LoVo (cell line): ENCODE measurements around the gene PPHLN1.
"Not testable (repeated sequence)": the region's sequence is repeated elsewhere in the genome, so short reads cannot be mapped to it uniquely, and the experiment has no call there.

ENCODE experiments used
- DNase-seq: peaks from one replicate; pipeline ENCODE4 v3.0.0-alpha.2; 2016; ENCODE audit warnings: low spot score

The PPHLN1 gene

DNA sequence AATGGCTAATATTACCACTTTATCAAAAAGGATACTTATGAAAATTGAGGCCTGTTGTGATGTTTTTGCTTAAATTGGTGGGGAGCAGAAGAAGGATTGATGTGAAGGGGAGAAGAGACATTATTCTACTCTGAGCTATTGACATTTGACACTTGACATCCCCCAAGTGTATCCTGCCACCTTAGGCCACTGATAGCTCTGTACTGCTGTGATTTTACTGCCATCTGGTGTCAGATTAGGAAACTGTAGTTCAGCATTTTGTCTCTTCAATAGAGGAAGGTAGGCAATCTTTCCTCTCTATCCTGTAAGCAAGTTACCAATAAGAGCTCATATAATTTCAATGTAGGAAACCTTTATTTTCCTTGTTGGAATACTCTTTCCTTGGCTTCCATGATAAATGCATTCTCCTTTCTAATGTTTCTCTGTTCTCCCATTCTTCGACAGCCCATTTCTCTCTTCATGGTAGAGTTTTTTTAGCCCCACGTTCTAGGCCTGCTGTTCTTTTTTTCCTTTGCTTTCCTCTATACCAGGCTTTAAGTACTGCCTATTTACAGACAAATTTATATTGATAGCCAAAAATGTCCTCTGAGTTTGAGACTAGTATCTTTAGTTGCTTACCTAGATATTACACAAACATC is 46.3 kb downstream of the PPHLN1 start:
- DNase-seq: peak; percentile 52

DNA sequence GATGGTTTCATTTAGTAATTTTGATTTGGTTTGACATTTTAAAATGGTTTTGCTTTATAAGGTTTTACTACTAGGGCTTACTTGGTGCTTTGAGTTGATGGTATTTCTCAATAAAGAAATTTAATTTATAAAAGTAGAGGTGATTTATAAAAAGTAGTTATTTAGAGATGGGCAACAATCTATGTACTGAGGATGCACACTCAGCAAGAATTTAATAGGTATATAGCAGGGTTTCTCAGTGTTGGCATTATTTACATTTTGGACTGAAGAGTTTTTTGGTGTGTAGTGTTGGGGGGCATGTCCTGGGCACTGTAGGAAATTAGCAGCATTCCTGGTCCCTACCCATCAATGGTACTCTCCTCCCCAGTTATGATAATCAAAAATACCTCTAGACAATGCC is 47.7 kb downstream of the PPHLN1 start:
- no peak for DNase-seq

DNA sequence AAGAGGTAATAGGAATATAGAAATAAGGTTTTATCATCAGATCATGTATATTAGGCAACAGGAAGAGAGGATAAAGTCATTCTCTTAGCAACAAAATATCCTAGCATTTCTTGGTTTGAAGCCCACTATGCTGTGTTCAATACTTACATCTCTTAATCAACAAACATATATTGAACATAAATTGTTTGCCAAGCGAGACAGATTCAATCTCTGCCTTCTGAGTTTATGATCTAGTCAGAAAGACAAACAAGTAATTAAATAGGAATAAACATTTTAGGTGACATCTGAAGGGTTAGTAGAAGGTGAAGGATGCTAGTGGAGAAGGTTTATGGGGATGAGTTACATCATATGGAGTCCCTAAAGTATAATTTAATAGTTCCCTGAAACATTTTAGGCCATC is 54.8 kb downstream of the PPHLN1 start:
- DNase-seq: no peak

DNA sequence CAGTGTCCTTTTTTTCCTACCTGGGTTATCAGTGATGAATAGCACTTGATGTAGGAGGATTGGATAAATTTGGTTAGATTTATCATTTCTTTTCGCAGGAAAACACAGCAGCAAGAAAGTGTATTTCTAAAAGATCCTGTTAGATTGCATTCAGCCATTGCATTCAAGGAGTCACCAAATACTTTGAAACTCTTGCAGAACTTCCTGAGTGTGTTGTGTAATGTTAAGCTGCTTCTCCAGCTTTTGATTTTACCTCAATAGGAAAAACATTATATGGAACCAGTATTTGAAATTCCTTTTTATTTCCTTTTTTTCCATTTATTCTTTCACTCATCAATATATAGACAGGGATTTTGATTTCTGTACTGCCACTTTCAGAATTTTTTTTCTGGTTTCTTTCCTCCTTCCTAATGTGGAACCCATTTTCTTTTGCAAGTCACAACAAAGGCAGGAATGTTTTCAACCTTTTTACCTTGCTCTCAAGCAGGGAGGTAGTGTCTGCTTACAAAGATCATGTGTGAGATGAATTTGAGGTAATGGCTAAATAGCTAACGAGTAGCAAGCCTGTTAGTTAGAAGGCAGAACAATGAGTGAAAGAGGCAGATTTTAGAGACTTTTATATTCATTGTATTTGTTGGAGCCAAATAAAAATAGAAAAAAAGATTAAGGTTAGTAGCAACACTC is 56.2 kb downstream of the PPHLN1 start:
- DNase-seq: no peak

DNA sequence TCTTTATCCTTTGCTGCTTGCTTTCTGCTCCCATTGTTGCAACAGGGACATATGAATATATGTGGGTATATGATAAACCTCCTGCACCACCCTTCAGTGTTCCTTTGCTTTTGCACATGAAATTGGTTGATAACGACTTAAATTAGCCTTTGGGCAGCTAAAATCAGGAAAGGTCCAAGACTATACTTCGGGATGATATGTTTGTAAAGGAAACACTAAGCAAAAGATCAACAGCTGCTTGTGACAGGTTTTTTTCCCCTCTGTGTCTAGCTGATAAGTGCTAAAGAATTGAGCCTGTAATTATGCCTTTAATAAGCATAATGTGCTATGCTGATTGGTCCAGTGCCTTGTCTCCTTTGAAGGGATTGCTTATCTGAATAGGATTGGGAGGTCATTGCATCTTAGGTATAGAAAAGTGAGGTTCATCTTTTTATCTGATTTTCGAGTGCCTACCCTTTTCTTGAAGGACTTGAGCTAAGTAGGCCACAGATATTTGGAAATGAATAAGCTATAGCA is 59.4 kb downstream of the PPHLN1 start:
- no peak for DNase-seq

DNA sequence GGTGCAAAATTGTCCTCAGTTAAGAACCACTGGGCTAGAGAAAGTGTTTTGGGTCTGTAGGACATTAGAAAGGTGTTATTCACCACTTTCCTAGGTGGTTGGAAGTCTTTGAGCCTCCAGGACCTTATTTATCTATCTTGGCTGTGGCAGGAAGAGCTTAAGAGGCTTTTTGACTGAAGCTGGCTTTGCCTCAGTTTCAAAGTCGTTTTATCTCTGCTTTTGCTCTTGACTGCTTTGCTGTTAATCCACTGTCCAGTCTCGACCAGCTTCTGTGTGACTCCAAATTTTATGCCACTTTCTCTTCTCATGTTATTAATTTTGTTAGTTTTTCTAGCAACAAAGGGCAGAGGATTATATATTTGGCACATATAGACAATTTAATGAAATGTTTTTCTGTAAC is 60.3 kb downstream of the PPHLN1 start:
- no peak for DNase-seq

DNA sequence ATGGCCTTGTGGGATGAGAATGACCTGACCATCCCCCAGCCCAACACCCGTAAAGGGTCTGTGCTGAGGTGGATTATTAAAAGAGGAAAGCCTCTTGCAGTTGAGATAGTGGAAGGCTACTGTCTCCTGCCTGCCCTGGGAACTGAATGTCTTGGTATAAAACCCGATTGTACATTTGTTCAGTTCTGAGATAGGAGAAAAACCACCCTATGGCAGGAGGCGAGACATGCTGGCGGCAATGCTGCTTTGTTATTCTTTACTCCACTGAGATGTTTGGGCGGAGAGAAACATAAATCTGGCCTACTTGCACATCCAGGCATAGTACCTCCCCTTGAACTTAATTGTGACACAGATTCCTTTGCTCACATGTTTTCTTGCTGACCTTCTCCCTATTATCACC is 62.1 kb downstream of the PPHLN1 start:
- not testable (repeated sequence) for DNase-seq

DNA sequence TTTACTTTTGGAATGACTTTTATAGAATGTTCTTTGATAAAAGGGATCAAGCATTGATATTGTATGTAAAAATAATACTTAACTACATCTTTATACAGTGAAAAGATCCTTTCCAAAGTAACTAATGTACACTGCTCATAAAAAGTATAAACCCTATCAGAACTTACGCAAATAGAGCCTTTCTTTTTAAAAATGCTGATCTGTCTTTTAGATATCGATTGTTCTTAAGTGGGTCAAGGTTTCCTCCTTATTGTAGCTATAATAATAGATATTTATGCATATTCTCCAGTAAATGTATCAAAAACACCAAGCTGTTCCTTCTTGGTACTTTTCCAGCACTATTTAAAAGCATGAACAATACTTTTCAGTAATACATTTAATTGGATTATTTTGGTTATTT is 68.5 kb downstream of the PPHLN1 start:
- no peak for DNase-seq

DNA sequence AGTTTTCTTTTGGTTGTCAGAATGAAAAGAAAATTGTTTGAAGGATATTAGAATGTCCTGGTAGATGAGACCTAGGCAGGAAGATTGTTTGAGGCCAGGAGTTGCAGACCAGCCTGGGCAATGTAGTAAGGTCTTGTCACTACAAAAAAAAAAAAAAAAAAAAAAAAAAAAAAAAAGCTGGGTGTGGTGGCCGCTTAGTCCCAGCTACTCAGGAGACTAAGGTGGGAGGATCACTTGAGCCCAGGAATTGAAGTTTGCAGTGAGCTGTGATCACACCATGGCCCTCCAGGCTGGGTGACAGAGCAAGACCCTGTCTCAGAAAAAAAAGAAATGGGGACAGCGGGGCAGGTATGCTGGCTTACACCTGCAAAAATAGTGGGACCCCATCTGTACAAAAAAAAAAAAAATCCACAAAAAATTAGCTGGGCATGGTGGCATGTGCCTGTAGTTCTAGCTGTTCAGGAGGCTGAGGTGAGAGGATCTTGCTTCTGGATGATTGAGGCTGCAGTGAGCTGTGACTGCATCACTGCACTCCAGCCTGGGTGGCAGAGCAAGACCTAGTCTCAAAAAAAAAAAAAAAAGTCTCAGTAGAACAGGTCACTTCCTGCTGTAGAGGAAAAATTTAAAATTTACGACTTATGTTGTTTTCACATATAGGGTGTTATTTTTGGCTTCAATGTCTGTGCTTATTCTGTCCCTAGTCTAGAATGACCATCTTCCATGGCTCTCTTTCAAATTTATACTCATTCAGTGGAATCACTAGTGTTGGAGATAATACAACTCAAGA is 70.7 kb downstream of the PPHLN1 start:
- no peak for DNase-seq

DNA sequence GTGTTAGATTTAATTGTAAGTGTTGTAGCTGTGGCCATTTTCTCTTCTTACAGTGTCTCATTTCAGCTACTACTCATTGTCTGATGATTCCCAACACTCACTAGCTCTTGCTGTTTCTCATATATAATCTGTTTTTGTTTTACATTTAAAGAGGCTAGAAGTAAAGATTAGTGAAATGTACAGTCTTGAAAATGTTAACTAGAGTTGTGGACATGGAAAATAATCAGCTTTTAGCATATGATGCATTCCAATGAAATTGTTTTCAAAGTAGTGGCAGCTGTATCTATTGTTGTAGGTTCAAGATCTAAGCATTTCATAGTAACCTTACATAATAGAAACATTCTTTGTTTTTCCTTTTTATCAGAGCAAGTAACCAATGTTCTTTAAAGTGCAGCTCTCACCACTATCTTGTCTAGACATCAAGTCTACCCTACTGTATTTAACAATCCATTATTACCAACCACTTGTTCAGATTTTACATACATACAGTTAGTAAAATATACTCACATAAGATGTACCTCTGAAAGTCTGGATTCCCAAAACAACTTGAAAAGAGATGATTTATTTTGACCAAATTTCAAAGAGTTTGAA is 76.9 kb downstream of the PPHLN1 start:
- DNase-seq: no peak

DNA sequence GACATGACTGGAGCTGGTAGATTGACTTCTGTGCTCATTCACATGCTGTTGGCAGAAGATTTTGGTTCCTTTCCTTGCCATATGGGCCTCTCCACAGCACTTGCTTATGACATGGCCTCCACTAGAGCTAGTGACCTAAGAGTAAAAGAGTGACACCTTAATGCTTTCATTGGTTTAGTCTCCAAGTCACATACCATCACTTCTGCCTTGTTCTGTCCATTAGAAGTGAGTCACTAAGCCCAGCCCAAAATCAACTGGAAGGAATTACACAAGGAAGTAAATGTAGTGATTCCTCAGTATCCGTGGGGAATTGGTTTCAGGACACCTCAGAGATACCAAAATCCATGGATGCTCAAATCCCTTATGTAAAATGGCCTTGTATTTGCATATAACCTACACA is 81.3 kb downstream of the PPHLN1 start:
- no peak for DNase-seq

DNA sequence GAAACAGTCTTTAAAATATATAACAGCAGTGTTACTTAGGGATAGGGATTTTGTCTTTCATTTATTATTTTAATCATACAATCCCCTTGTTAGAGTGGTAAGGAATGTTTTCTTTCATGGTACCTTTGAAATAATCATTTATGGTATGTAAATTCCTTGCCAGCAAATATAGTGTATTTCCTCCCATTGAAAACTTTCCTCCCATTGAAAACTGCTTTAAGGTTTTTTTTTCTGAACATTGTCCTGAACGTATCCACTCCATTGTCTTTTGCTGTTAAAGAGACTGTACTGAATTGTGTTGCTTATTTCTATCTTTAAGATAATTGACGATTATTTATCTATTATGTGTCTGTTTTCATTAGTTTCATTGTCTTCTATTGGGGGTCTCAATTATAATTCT is 83.5 kb downstream of the PPHLN1 start:
- DNase-seq: no peak

DNA sequence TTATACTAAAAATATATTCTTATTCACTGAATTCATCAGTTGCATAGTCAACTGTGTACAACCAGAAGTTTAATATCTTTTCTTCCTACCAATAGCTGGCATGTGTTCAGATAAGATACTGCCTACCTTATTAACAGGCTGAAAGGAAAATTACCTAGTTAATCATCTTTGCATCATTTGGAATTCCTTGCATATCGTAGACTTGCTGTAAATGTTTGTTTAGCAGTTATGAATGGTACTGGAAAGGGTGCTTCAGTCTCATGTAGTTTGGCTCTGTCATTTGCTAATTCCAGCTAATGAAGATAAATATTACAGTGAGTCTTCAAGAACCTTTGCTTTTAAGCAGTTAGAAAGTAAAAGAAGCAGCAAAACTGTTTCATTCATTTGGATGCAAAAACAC is 84.4 kb downstream of the PPHLN1 start:
- DNase-seq: no peak

DNA sequence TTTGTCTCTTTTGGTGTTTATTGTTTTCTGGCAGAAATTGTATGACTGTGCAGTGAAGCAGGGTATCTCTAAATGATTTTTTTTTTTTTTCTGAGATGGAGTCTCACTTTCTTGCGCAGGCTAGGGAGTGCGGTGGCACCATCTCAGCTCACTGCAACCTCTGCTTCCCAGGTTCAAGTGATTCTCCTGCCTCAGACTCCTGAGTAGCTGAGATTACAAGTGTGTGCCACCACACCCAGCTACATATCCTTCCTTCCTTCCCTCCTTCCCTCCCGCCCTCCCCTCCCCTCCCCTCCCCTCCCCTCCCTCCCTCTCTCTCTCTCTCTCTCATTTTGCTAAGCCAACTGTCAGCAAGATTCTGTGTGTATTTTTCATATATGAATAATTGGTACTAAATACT is 94.4 kb downstream of the PPHLN1 start:
- no peak for DNase-seq

DNA sequence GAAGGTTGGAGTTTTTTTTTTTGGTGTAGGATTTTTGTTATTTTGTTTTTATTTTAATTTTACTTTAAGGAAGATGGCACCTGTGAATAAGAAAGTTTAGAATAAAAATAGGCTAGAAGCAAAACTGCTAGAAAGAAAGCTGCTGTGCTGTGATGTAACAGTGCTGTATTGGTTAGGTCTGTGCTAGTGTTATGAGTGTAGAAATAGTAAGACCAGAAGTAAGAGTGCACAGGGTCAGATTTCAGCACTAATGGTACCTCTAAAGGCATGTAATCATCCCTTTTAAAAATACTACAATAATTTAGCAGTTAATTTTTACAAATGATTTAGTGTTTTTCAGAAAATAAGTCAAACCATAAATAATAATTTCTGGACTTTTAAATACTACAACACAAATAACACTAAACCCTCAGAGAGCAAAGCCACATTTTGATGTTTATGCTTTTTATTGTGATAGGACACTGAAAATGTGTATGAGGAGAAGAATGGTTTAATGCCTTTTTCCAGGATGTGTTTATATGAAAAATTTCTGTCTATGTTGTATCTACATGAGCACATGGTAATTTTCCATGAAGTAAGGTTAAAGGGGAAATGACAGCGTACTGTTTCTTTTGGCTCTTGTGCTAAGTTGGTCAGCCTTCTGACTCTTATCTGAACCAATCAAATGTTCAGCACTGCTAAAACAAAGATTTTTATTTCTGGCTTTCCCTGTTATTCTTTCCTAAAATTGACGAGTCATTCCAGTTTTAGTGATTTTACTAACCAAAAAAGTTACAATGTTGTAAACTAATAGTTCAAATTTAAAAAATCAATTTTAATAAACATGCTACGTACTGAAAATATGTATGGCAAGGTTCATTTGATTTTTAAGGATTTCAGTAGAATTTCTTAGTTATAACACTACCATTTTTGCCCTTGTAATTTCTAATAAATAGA is 96.1 kb downstream of the PPHLN1 start:
- DNase-seq: no peak

DNA sequence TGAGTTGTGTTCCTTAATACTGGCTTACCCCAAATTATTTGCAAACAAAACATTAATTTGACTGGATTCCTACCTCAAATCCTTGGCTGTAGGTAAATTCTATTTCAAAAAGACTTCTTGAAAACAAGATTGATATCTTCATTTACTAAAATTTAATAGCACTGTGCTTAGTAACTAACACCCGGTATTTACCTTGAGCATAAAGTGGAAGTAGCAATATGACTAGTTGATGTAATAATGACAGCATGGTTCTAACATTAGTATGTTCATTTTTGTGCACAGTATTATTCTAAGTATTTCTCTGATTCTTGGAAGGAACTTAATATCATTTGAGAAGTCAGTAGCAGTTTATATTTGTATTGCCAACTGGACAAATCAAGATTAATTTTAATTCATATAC is 96.8 kb downstream of the PPHLN1 start:
- DNase-seq: no peak

DNA sequence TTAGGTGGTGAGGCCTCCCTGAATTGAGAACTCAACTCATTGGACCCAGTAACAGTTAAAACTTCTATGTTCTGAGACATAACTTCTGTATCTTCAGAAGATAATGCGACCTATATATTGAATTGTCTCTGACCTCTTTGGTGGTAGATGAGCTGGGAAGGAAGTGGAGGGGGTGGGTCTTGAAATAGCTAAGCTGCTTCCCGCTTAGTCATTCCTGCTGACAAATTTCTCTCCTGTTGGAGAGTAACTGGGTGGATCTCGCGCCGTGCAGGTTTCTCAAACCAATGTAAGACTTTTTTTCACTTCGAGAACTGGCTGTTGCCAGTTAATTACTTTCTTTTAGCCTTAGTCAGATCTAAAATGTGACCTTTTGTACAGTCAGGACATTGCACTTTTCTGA is 100.8 kb downstream of the PPHLN1 start:
- DNase-seq: no peak

DNA sequence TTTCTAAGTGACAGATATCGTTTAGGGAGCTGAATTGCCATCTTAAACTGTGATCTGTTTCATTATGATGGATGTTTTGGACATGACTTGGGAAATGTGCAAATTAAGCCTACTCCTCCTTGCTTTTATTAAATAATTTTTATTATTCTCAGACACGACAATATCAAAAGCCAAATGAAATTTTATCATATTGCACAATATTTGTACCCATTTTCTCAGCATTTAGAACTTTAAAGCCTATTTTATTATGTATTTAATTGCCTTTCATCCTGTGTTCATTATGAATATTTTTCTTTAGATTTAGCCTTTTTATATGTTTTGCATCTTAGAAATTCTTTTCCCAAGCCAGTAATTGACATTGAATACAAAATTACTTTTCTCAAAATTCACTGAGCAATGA is 102.9 kb downstream of the PPHLN1 start:
- no peak for DNase-seq

DNA sequence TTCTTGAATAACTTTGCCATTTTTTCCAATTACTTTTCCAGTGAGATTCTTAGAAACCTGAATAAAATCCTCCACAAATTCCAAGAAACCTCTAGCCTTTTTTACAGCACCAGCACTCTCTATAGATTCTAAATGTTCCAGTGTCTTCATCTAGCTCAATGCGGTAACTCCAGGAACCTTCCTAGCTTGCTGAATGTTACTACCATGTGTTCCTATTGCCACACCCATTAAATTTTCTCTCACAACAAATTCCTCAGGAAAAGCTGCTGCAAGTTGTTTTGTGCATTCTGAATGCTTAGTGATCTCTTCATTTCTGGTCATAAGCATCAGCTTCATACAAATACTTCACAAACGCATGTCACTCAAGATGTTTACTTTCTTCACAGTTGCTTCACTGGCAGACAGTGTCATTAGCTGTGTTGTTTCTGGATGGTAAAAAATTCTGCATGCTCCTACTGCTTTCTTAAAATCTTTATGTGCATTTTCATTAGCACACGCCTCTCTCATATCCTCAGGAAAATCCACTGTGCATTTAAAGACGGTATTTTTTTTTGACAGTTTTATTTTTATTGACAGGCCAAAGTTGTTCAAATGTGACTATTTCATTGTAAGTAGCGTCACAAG is 106.7 kb downstream of the PPHLN1 start:
- no peak for DNase-seq

DNA sequence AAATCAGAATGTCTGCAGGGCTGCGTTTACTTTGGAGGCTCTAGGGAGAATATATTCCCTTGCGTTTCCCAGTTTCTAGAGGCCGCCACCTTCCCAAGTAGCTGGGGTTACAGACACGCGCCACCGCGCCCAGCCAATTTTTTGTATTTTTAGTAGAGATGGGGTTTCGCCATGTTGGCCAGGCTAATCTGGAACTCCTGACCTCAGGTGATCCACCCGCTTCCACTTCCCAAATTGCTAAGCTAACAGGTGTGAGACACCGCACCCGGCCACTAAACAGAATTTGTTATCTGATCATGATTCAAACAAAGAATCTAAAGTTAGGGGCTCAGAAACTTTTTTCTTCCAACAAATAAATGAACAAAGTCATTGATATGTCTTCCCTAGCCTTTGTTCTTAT is 114.6 kb downstream of the PPHLN1 start:
- no peak for DNase-seq

DNA sequence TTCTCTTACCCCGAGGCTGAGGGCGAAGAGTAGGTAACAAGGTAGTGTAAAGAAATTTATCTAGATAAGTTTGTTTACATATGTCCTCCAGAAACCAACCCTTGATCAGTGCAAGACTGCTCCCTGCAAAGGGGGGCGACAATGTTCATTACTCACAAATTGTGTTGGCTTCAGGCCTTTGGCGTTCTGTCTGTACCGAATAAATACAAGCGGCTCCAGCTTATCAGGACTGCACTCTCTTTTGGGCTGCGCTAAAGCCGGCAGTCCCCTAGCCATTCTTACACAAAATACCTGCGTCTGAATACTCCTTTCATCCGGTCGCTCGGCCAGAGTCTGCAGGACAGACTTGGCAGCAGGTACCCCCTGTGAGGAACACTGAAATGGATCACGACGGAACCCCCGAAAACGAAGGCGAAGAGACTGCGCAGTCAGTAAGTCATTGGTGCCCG is 116.4 kb downstream of the PPHLN1 start:
- no peak for DNase-seq
